Measurements from ENCODE around the gene CH25H. TPM values are rescaled to one million over a fixed set of nuclear protein-coding genes. Genes with fewer than 3 reads are reported as not detected.

The CH25H gene
- total RNA-seq, 1 donor from 2014 or later = 10.0 TPM

DNA sequence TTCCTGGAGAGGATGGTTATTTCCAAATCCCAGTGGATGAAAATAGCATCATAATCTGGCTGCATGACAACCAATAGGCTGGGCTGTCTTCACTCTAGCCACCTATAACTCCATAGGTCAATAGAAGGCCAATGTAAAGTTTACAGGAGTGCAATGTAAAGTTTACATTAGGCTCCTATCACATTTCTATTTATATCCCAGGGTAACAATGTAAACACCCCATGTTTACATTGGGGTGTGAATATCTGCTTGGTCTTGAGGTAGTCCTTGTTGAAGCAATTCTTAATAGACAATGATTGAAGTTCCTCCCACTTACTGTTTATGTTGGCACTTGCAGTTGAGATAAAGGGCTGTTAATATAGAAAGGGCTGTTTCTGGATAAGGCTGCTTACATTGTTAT lies 21.5 kb downstream of the CH25H start:
- DNase-seq (ENCODE audit: low spot score) = no peak
- TF ChIP-seq, protein P1, sequence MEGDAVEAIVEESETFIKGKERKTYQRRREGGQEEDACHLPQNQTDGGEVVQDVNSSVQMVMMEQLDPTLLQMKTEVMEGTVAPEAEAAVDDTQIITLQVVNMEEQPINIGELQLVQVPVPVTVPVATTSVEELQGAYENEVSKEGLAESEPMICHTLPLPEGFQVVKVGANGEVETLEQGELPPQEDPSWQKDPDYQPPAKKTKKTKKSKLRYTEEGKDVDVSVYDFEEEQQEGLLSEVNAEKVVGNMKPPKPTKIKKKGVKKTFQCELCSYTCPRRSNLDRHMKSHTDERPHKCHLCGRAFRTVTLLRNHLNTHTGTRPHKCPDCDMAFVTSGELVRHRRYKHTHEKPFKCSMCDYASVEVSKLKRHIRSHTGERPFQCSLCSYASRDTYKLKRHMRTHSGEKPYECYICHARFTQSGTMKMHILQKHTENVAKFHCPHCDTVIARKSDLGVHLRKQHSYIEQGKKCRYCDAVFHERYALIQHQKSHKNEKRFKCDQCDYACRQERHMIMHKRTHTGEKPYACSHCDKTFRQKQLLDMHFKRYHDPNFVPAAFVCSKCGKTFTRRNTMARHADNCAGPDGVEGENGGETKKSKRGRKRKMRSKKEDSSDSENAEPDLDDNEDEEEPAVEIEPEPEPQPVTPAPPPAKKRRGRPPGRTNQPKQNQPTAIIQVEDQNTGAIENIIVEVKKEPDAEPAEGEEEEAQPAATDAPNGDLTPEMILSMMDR (IDR thresholded peaks at IDR 0.05; ENCODE audit: unreplicated experiment) = no peak

DNA sequence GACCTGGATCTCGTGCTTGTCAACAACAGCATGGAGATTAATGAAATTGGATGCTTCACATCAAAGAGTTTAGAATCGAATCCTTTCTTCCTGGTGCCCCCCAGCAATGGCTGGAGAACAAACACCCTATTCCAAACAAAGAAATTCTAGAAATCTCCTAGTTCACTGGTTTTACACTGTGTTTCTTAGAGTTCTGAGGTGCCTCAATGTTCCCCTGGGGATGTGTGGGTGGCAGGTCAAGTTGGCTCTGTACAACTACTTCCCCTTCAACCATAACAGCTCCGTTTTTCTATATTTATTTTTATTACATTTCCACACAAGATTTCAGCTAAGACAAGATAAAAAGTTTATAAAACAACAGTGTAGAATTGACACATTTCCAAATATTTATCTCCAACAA lies 22.5 kb downstream of the CH25H start:
- Mint-ChIP-seq H3K36me3 (ENCODE audit: low read depth, unreplicated experiment) (peaks cover 4% of the 10 kb centered on the region), H3K27ac (ENCODE audit: unreplicated experiment) (no peak overlapping the region), H3K4me1 (ENCODE audit: unreplicated experiment) (no peaks in the 10 kb centered on the region), H3K27me3 (ENCODE audit: unreplicated experiment) (peaks cover 1% of the 10 kb centered on the region), H3K4me3 (ENCODE audit: unreplicated experiment) (no peak overlapping the region), H3K9me3 (ENCODE audit: unreplicated experiment) (no peaks in the 10 kb centered on the region)
- DNase-seq (ENCODE audit: low spot score) = no peak
- TF ChIP-seq, protein P1 (IDR thresholded peaks at IDR 0.05; ENCODE audit: unreplicated experiment) = no peak

More for the DNA sequence above, 21.5 kb downstream of the CH25H start:
- no peaks in the 10 kb centered on the region for H3K36me3 Mint-ChIP-seq (ENCODE audit: low read depth, unreplicated experiment)
- no peak overlapping the region for H3K4me3 Mint-ChIP-seq (ENCODE audit: unreplicated experiment)
- no peaks in the 10 kb centered on the region for H3K27me3 Mint-ChIP-seq (ENCODE audit: unreplicated experiment)
- no peak overlapping the region for H3K27ac Mint-ChIP-seq (ENCODE audit: unreplicated experiment)
- no peaks in the 10 kb centered on the region for H3K9me3 Mint-ChIP-seq (ENCODE audit: unreplicated experiment)
- no peaks in the 10 kb centered on the region for H3K4me1 Mint-ChIP-seq (ENCODE audit: unreplicated experiment)

DNA sequence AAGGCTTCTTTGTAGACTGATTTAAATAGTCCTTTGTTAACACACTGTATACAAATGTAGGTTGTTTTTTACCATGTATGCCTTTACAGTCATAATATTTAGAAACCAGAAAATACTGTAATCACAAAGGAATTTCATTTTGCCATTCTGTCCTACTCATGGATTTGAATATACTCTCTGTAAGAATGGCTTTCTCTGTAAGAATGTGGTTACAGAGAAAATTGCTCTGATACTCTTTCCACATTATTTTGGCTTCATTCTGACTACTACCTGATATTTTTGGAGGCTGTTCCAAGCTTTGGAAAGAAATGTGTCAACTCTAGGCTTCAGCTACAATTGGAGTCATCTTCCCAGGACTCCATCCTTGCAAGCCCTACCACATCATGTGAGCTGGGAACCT lies 23.5 kb downstream of the CH25H start:
- TF ChIP-seq, protein P1 (IDR thresholded peaks at IDR 0.05; ENCODE audit: unreplicated experiment) = no peak
- Mint-ChIP-seq H3K4me1 (ENCODE audit: unreplicated experiment) (no peaks in the 10 kb centered on the region), H3K27me3 (ENCODE audit: unreplicated experiment) (peaks cover 1% of the 10 kb centered on the region), H3K27ac (ENCODE audit: unreplicated experiment) (no peak overlapping the region), H3K9me3 (ENCODE audit: unreplicated experiment) (no peaks in the 10 kb centered on the region), H3K4me3 (ENCODE audit: unreplicated experiment) (no peak overlapping the region), H3K36me3 (ENCODE audit: low read depth, unreplicated experiment) (peaks cover 4% of the 10 kb centered on the region)
- DNase-seq (ENCODE audit: low spot score) = no peak

DNA sequence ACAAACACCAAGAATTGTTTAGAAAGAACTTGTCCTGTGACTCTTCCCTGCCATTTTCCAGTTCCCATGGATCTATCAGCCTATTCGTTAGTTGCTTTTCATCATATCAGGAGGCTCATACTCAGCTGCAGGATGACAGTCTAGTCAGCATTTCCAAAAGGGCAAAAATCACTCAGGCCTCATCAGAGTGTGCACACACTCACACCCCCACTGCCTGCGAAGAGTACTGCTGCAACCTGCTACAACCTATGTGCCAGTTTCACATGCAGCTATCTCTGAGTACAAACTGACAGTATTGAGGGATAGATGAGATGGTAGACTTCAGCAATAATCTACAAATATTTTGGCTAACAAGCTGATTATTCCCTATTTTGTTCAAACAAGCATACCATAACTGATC lies 24.2 kb downstream of the CH25H start:
- TF ChIP-seq, protein P1 (IDR thresholded peaks at IDR 0.05; ENCODE audit: unreplicated experiment) = no peak

DNA sequence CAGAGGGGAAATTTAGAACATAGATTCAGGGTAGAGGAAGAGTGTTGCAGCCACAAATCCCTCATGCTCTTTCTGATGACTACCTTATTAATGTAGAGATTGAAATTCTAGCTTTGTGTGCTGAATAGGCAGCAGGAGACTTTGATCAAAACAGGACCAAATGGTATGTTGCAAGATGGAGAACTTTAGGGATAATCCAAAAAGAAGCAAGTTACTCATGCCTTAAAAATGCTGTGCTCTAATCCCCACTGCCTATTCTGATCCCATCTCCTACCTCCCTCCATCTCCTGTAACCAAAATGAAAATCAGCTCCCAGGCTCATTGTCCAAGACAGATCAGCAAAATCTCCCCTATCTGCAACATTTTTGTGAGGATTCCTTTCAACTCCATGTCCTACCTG lies 31.3 kb downstream of the CH25H start:
- Mint-ChIP-seq H3K36me3 (ENCODE audit: low read depth, unreplicated experiment) (peaks cover 4% of the 10 kb centered on the region), H3K4me1 (ENCODE audit: unreplicated experiment) (peaks cover 17% of the 10 kb centered on the region), H3K9me3 (ENCODE audit: unreplicated experiment) (no peaks in the 10 kb centered on the region), H3K27me3 (ENCODE audit: unreplicated experiment) (peaks cover 1% of the 10 kb centered on the region), H3K27ac (ENCODE audit: unreplicated experiment) (no peak overlapping the region), H3K4me3 (ENCODE audit: unreplicated experiment) (no peak overlapping the region)
- TF ChIP-seq, protein P1 (IDR thresholded peaks at IDR 0.05; ENCODE audit: unreplicated experiment) = no peak
- DNase-seq (ENCODE audit: low spot score) = no peak

More for the DNA sequence above, 24.2 kb downstream of the CH25H start:
- no peak for DNase-seq (ENCODE audit: low spot score)
- Mint-ChIP-seq H3K27ac (ENCODE audit: unreplicated experiment) (no peak overlapping the region), H3K27me3 (ENCODE audit: unreplicated experiment) (peaks cover 1% of the 10 kb centered on the region), H3K4me3 (ENCODE audit: unreplicated experiment) (no peak overlapping the region), H3K36me3 (ENCODE audit: low read depth, unreplicated experiment) (peaks cover 4% of the 10 kb centered on the region), H3K4me1 (ENCODE audit: unreplicated experiment) (no peaks in the 10 kb centered on the region), H3K9me3 (ENCODE audit: unreplicated experiment) (no peaks in the 10 kb centered on the region)

Measured in endothelial cell (in vitro differentiated cells).